Neural progenitor cell (in vitro differentiated cells): Measurements from ENCODE around the gene ITGB1.

Source experiments
- CTCF ChIP-seq: fragments of 200-600 bp; sonication (generic); IDR thresholded peaks from 2 replicates; pipeline ENCODE4 v1.5.1; 2017; ENCODE audit warnings: antibody characterized with exemption, mild to moderate bottlenecking
- EZH2 ChIP-seq: fragments of 200-600 bp; sonication (generic); IDR thresholded peaks from 2 replicates; pipeline ENCODE4 v1.6.1; 2017; ENCODE audit warnings: antibody characterized with exemption, mild to moderate bottlenecking, moderate library complexity

- TF ChIP-seq CTCF (no peak), EZH2 (no peak)
Measured at GRCh38 chr10:32937911-32938424, 20.1 kb downstream of the ITGB1 start.
